GM23338 (cell line): ENCODE results near the gene ZNF300. TPM values are rescaled to one million over a fixed set of nuclear protein-coding genes. Genes with fewer than 3 reads are reported as not detected.

Experiments
- polyA plus RNA-seq: library from polyadenylated mRNA; unstranded; fragments of >200 nt; fragmentation: Nextera tagmentation; extraction: Ambion mirVana; gene quantifications from 2 replicates; pipeline ENCODE4 v1.2.1, GENCODE V29; 2016
- total RNA-seq: library from RNA; depleted of rRNA; stranded (reverse); fragments of >200 nt; shearing (Covaris generic); gene quantifications from 2 replicates; pipeline ENCODE4 v1.2.3, GENCODE V29; 2014; rRNA removed

Gene ZNF300
- total and polyA plus RNA-seq, 2 experiments from 2014 or later = 15.1 to 25.9 TPM

Other genes with a start within 250 kb of the ZNF300 start
- gene MYOZ3, start 243.7 kb downstream of the ZNF300 start, total RNA-seq = 13.8 and 26.4 TPM in 2 replicates
- gene MYOZ3, start 243.7 kb downstream of the ZNF300 start, polyA plus RNA-seq = 10.9 and 12.7 TPM in 2 replicates
- 30.7 and 32.3 TPM in 2 replicates for gene RBM22, start 203.9 kb downstream of the ZNF300 start, total RNA-seq
- gene RBM22, start 203.9 kb downstream of the ZNF300 start, polyA plus RNA-seq = 20.3 and 23.4 TPM in 2 replicates
- gene DCTN4, start 146.0 kb downstream of the ZNF300 start, total RNA-seq = 41.2 and 41.8 TPM in 2 replicates
- gene DCTN4, start 146.0 kb downstream of the ZNF300 start, polyA plus RNA-seq = 11.8 and 15.4 TPM in 2 replicates
- gene SMIM3, start 126.2 kb downstream of the ZNF300 start, total RNA-seq = 7.6 and 8.0 TPM in 2 replicates
- gene SMIM3, start 126.2 kb downstream of the ZNF300 start, polyA plus RNA-seq = 4.3 and 6.2 TPM in 2 replicates
- gene IRGM, start 58.5 kb downstream of the ZNF300 start, total RNA-seq = not detected in 2 replicates
- gene IRGM, start 58.5 kb downstream of the ZNF300 start, polyA plus RNA-seq = not detected in 2 replicates
- gene GPX3, start 115.6 kb upstream of the ZNF300 start, total RNA-seq = 48.4 and 48.9 TPM in 2 replicates
- gene GPX3, start 115.6 kb upstream of the ZNF300 start, polyA plus RNA-seq = 27.6 and 28.0 TPM in 2 replicates
- gene TNIP1, start 176.1 kb upstream of the ZNF300 start, total RNA-seq = 29.6 and 35.8 TPM in 2 replicates
- 10.3 and 12.2 TPM in 2 replicates for gene TNIP1, start 176.1 kb upstream of the ZNF300 start, polyA plus RNA-seq